ENCODE results near the gene KCNG2. TPM values are rescaled to one million over a fixed set of nuclear protein-coding genes. Genes with fewer than 3 reads are reported as not detected.

The KCNG2 gene
- total RNA-seq, 4 donors from 2014 or later = 0.27 TPM; not detected in 3

DNA sequence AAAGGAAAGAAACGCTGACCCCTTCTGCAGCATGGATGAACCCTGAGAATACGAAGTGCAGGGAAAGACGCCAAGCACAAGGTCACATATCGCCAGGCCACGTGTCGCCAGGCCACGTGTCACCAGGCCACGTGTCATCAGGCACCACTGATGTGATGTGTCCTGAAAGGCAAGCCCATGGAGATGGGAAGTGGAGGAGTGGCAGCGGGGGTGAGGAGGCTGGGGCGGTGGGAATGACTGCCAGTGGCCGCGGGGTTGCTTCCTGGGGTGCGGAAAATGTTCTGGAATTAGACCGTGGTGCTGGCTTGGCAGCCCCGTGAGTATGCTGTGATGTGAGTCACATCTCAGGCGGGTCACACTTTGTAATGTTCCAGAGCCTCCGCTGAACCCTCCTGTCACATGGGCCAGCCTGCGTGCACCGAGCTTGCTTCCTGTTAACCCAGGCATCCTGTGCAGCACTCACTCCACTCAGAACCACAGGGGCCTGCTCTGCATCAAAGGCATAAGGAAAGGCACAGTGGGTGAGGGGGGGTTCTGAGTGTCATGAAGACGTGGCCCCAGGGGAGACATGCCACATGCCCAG, 114.8 kb downstream of the KCNG2 start:
- peak; percentile 40 for ATAC-seq
- Histone ChIP-seq H3K27me3 (no peaks in the 10 kb centered on the region), H3K36me3 (peaks cover 0 to 74% of the 10 kb centered on the region in 2 donors), H3K9me3 (no peaks in the 10 kb centered on the region), H3K4me1 (no peaks in the 10 kb centered on the region), H3K4me3 (no peak overlapping the region), H3K27ac (no peak overlapping the region)
- TF ChIP-seq EP300 (IDR thresholded peaks at IDR 0.05) (no peak), POLR2A (IDR thresholded peaks at IDR 0.05) (no peak), POLR2AphosphoS5 (IDR thresholded peaks at IDR 0.05) (no peak)
- TF ChIP-seq, protein P1, sequence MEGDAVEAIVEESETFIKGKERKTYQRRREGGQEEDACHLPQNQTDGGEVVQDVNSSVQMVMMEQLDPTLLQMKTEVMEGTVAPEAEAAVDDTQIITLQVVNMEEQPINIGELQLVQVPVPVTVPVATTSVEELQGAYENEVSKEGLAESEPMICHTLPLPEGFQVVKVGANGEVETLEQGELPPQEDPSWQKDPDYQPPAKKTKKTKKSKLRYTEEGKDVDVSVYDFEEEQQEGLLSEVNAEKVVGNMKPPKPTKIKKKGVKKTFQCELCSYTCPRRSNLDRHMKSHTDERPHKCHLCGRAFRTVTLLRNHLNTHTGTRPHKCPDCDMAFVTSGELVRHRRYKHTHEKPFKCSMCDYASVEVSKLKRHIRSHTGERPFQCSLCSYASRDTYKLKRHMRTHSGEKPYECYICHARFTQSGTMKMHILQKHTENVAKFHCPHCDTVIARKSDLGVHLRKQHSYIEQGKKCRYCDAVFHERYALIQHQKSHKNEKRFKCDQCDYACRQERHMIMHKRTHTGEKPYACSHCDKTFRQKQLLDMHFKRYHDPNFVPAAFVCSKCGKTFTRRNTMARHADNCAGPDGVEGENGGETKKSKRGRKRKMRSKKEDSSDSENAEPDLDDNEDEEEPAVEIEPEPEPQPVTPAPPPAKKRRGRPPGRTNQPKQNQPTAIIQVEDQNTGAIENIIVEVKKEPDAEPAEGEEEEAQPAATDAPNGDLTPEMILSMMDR (IDR thresholded peaks at IDR 0.05) = no peak
- whole genome bisulfite sequencing, 2 donors (ENCODE audit: low coverage in 1 of 2) = 81 to 87% methylated on average over 7 to 13 of the region's 20 CpGs

DNA sequence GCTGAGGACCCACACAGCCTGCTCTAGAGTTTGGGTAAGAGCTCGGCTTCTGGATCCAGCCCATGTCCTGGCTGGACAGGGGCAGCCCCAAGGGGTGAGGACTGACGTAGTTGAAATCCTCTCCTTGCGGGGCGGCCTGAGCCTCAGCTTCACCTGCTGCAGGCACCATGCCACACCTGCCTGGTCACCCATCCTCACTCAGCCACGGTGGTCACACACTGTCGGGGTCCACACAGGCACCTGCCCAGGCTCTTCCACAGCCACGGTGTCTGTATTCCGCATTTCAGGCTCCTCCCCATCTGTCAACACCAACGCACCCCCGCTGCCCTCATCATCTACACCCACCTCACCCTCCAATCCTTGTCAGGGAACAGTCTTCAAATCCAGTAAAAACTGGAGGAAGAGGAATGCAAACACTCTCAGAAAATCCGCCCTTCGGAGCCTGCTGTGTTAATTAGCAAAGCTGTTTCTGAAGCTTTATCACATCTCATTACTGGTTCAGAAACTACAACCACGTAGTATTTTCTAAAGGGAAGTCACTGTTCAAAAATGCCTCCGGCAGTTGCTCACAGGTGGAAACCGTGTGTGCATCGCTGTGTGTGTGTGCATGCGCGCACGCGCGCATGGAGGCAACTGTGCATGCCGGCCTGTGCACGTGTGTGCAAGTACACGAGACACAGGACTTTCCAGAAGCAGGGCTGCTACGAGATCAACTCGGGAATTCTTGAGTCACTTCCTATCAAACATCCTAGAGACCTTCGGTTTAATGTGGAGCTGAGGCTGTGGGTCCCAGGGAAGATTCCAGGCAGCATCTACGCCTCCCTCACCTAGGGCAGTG, 115.5 kb downstream of the KCNG2 start:
- WGBS, 2 donors (ENCODE audit: low coverage in 1 of 2) = 90 to 95% methylated on average over 3 to 19 of the region's 28 CpGs
- no peaks in the 10 kb centered on the region for H3K9me3 ChIP-seq
- no peak for ATAC-seq
- no peak overlapping the region for H3K4me3 ChIP-seq
- no peak overlapping the region for H3K27ac ChIP-seq
- no peaks in the 10 kb centered on the region for H3K27me3 ChIP-seq
- peaks cover 0 to 73% of the 10 kb centered on the region in 2 donors for H3K36me3 ChIP-seq
- no peak for TF ChIP-seq POLR2AphosphoS5 (IDR thresholded peaks at IDR 0.05)
- TF ChIP-seq, protein P1 (IDR thresholded peaks at IDR 0.05) = no peak
- no peak for TF ChIP-seq EP300 (IDR thresholded peaks at IDR 0.05)
- no peak for TF ChIP-seq POLR2A (IDR thresholded peaks at IDR 0.05)
- no peaks in the 10 kb centered on the region for H3K4me1 ChIP-seq

DNA sequence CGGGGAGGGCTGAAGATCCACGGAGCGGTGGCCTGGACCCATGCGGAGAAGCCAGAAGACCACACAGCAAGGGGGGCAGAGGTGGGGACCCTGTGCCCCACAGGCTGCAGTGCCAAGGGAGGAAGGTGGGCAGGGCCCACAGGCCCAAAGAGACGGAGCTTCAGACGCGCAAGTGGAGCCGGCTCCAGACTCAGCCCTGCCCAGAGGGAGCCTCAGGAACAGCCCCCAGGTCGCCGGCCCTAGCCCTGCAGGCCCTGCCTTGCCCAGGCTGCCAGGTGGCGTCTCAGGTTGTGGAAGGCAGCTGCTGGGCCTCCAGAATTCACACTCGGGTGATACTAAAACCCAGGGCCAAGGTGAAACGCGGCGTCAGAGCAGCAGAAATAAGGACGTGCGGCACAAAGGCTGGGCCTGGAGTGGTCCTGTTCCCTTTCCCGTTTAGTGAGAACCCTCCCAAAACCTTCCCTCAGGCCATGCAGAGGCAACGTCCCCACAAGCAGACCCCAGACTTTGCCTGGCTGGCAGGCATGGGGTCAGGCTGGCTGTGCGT, 116.9 kb downstream of the KCNG2 start:
- WGBS, 2 donors (ENCODE audit: low coverage in 1 of 2) = 33% methylated on average over 2 of the region's 20 CpGs; no CpG with 5 or more reads in 1 of the 2 donors
- no peaks in the 10 kb centered on the region for H3K27me3 ChIP-seq
- TF ChIP-seq, protein P1 (IDR thresholded peaks at IDR 0.05) = no peak
- no peak overlapping the region for H3K4me3 ChIP-seq
- no peaks in the 10 kb centered on the region for H3K9me3 ChIP-seq
- H3K27ac ChIP-seq = no peak overlapping the region
- no peak for ATAC-seq
- H3K4me1 ChIP-seq = no peaks in the 10 kb centered on the region
- peaks cover 0 to 81% of the 10 kb centered on the region in 2 donors for H3K36me3 ChIP-seq

DNA sequence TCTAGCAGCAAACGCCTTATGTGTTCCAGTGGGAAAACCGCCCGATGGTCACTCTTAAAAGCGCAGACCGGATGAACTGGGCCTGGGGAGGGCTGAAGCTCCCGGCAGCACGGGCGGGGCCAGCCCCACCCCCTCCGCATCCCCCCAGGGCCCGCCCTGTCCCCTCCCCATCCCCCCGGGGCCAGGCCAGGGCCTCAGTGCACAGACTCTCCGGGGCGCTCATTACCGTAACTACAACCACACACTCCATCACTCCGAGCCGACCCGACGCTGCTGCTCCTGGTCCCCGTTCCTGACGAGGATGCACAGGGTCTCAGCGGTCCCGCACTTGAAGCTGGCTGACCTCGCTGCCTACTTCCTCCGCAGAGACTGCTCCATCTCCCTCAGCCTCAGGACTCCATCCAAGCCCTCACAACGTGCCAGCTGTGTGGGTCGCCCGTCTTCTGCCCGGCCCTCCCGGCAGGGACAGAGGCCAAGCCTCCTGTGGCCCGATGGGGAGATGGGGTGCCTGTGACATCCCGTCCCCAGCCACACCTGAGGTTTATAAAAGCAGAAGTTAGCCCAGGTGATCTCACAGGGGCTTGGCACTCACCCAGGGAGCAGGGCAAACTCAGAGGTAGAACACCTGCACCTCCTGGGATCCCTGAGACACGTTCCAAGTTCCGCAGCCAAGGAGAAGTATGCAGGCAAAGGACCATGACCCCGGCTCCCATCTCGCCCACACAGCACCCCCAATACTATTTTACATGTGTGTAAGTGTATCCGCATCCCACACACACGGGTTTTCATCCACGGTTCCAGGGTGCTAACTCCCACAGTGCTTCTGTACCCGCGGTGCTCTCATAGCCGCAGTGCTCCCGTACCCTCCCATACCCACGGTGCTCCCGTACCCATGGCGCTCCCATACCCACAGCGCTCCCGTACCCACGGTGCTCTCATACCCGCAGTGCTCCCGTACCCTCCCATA, 117.7 kb downstream of the KCNG2 start:
- Histone ChIP-seq H3K27me3 (no peaks in the 10 kb centered on the region), H3K9me3 (no peaks in the 10 kb centered on the region), H3K4me1 (no peaks in the 10 kb centered on the region), H3K27ac (no peak overlapping the region), H3K36me3 (peaks cover 0 to 81% of the 10 kb centered on the region in 2 donors), H3K4me3 (no peak overlapping the region)
- ATAC-seq = no peak
- 89 to 95% methylated on average over 14 to 22 of the region's 50 CpGs for WGBS, 2 donors (ENCODE audit: low coverage in 1 of 2)
- TF ChIP-seq EP300 (IDR thresholded peaks at IDR 0.05) (no peak), POLR2AphosphoS5 (IDR thresholded peaks at IDR 0.05) (no peak), POLR2A (IDR thresholded peaks at IDR 0.05) (no peak)
- TF ChIP-seq, protein P1 (IDR thresholded peaks at IDR 0.05) = no peak

All from gastroesophageal sphincter (tissue), 4 donors.